ENCODE results near the gene EFNA2. TPM values are rescaled to one million over a fixed set of nuclear protein-coding genes. Genes with fewer than 3 reads are reported as not detected.

Gene EFNA2
- total RNA-seq, 1 donor from 2014 or later = 3.8 TPM

DNA sequence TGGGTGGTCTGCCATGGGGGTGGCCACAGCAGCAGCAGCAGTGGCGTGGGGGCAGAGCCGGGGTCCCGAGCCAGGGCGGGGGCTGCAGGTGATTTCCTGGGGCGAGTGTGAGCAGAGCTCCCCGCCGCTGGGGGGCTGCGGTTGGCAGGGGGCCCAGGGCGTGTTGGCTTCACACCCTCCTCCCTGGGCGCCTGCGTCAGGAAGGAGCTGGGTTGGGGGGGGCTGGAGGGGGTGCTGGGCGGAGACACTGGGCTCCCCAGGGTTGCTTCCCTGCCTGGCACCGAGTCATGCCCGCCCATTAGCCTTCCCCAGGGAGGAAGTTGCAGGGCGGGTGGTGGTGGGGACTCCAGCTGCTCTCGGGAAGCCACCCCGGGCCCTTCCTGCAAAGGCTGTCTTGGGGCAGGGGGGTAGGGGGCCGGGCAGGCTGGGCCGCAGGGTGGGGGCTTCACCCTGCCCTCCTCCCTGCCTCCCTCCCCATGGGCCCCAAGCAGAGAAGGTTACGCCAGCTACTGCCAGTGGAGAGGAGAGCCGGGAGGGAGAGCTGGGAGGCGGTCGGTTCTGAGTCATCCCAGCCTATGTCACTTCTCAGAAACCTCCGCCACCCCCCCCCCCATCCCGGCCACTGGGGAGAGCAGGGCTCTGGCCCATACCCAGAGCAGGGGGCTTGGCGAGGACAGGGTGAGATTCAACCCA is 32.7 kb upstream of the EFNA2 start:
- TF ChIP-seq, protein P1, sequence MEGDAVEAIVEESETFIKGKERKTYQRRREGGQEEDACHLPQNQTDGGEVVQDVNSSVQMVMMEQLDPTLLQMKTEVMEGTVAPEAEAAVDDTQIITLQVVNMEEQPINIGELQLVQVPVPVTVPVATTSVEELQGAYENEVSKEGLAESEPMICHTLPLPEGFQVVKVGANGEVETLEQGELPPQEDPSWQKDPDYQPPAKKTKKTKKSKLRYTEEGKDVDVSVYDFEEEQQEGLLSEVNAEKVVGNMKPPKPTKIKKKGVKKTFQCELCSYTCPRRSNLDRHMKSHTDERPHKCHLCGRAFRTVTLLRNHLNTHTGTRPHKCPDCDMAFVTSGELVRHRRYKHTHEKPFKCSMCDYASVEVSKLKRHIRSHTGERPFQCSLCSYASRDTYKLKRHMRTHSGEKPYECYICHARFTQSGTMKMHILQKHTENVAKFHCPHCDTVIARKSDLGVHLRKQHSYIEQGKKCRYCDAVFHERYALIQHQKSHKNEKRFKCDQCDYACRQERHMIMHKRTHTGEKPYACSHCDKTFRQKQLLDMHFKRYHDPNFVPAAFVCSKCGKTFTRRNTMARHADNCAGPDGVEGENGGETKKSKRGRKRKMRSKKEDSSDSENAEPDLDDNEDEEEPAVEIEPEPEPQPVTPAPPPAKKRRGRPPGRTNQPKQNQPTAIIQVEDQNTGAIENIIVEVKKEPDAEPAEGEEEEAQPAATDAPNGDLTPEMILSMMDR (IDR thresholded peaks at IDR 0.05) = peak; percentile 26
- Mint-ChIP-seq H3K27me3 (ENCODE audit: unreplicated experiment) (no peaks in the 10 kb centered on the region), H3K27ac (ENCODE audit: unreplicated experiment) (peak overlapping the region; percentile 94), H3K4me3 (ENCODE audit: unreplicated experiment) (peak overlapping the region; percentile 91), H3K36me3 (ENCODE audit: unreplicated experiment) (peaks cover 28% of the 10 kb centered on the region), H3K4me1 (ENCODE audit: unreplicated experiment) (peaks cover 40% of the 10 kb centered on the region), H3K9me3 (ENCODE audit: unreplicated experiment) (no peaks in the 10 kb centered on the region)
- peak; percentile 98 for DNase-seq (ENCODE audit: extremely low spot score, unreplicated experiment)

DNA sequence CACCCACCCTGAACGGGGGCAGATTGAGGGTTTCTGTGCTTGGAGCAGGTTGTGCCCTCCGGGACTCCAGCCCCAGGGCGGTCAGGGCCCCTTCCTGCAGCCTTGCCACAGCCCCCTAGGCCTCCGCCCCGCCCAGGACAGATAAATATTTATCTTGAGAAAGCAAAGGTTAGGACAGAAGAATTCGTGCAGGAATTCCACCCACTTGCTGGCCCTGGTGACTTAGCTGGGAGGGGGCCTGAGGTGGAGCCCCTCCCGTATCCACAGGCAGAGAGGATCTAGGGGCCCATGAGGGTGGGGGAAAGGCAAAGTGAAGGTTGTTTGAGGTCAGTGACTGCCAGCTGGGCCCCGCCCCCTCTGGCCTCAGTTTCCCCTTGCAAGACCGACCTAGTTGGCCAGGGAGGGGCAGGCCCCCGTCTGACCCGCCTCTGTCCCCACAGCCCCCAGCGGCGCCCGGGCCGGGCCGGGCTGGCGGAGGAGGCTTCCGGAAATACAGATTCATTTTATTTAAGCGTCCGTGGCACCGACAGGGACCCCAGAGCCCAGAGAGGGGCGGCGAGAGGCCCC is 32.1 kb upstream of the EFNA2 start:
- Mint-ChIP-seq H3K4me3 (ENCODE audit: unreplicated experiment) (peak overlapping the region; percentile 91), H3K27ac (ENCODE audit: unreplicated experiment) (peak overlapping the region; percentile 88), H3K4me1 (ENCODE audit: unreplicated experiment) (peaks cover 46% of the 10 kb centered on the region), H3K27me3 (ENCODE audit: unreplicated experiment) (no peaks in the 10 kb centered on the region), H3K36me3 (ENCODE audit: unreplicated experiment) (peaks cover 31% of the 10 kb centered on the region), H3K9me3 (ENCODE audit: unreplicated experiment) (no peaks in the 10 kb centered on the region)
- no peak for DNase-seq (ENCODE audit: extremely low spot score, unreplicated experiment)
- TF ChIP-seq, protein P1 (IDR thresholded peaks at IDR 0.05) = no peak

DNA sequence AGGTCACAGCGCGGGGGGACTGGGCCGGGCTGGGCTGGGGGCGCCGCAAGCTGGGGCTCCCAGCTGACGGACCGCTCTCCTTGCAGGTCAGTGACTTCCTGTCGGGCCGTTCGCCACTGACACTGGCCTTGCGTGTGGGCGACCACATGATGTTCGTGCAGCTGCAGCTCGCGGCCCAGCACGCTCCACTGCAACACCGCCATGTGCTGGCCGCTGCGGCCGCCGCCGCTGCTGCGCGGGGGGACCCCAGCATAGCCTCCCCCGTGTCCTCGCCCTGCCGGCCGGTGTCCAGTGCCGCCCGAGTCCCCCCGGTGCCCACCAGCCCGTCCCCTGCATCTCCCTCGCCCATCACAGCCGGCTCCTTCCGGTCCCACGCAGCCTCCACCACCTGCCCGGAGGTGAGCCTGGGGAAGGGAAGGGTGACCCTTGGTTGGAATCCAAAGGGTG is 31.6 kb upstream of the EFNA2 start:
- Mint-ChIP-seq H3K27me3 (ENCODE audit: unreplicated experiment) (no peaks in the 10 kb centered on the region), H3K4me3 (ENCODE audit: unreplicated experiment) (no peak overlapping the region), H3K27ac (ENCODE audit: unreplicated experiment) (no peak overlapping the region), H3K4me1 (ENCODE audit: unreplicated experiment) (peaks cover 51% of the 10 kb centered on the region), H3K36me3 (ENCODE audit: unreplicated experiment) (peaks cover 35% of the 10 kb centered on the region), H3K9me3 (ENCODE audit: unreplicated experiment) (no peaks in the 10 kb centered on the region)
- no peak for DNase-seq (ENCODE audit: extremely low spot score, unreplicated experiment)
- TF ChIP-seq, protein P1 (IDR thresholded peaks at IDR 0.05) = no peak

DNA sequence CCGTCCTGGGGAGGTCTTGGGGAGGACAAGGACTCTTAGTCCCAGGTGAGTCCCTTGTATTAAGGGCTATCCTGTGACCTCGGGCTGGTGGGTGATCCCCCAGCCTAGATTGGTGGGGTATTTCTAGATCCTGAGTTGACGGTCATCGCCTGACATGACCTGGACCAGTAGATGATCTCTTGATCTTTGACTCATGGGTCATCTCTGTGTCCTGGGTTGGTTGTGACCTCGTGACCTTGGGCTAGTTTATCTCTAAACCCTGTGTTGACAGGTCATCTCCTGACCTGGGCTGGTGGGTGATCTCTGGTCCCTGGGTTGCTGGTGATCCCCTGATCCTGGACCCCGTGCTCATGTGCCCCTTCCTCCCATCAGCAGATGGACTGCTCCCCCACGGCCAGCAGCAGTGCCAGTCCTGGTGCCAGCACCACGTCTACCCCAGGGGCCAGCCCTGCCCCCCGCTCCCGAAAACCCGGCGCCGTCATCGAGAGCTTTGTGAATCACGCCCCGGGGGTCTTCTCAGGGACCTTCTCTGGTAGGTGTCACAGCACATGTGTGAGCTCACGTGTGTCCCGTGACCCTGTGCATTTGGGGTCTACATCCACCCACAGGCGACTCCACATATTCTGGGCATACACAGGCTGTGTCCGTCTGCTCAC is 31.0 kb upstream of the EFNA2 start:
- H3K27me3 Mint-ChIP-seq (ENCODE audit: unreplicated experiment) = no peaks in the 10 kb centered on the region
- peak overlapping the region; percentile 65 for H3K27ac Mint-ChIP-seq (ENCODE audit: unreplicated experiment)
- H3K9me3 Mint-ChIP-seq (ENCODE audit: unreplicated experiment) = no peaks in the 10 kb centered on the region
- peaks cover 55% of the 10 kb centered on the region for H3K4me1 Mint-ChIP-seq (ENCODE audit: unreplicated experiment)
- peak overlapping the region; percentile 29 for H3K4me3 Mint-ChIP-seq (ENCODE audit: unreplicated experiment)
- H3K36me3 Mint-ChIP-seq (ENCODE audit: unreplicated experiment) = peaks cover 35% of the 10 kb centered on the region
- TF ChIP-seq, protein P1 (IDR thresholded peaks at IDR 0.05) = no peak
- no peak for DNase-seq (ENCODE audit: extremely low spot score, unreplicated experiment)

Data from osteocyte (in vitro differentiated cells).